Stimulated activated CD4-positive, alpha-beta T cell treated with anti-CD3 and anti-CD28 coated beads, Interleukin-12 subunit alpha, Interleukin-12 subunit beta, amount 100 ng/mL, for 48 hours (primary cell): Measurements from ENCODE around the gene TMEM131.

Experiments used
- DNase-seq, 3 donors: peaks; one replicate each; pipeline ENCODE4 v3.0.0-alpha.2; 2020; ENCODE audit warnings: low read depth in 2 of 3, low spot score in 1 of 3

The TMEM131 gene

DNA sequence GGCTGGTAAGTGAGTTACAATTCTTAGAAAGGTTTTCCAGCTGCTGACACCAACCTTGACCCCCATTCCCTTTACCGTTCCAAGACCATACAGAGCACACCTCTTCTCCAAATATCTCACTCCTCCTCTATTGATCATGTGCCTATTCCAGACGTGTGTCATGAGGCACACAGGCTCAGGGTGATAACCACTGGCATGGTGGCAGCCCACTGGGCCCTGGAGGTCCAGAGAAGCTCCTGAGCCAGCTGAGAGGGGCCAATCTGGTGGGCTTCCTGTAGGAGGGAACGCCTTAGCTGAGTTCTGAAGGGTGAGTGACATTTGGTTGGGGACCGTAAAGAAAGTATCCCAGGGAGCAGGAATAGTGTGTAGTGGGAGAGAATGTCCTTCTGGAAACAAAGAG is 254.1 kb downstream of the TMEM131 start:
- DNase-seq = no peak

DNA sequence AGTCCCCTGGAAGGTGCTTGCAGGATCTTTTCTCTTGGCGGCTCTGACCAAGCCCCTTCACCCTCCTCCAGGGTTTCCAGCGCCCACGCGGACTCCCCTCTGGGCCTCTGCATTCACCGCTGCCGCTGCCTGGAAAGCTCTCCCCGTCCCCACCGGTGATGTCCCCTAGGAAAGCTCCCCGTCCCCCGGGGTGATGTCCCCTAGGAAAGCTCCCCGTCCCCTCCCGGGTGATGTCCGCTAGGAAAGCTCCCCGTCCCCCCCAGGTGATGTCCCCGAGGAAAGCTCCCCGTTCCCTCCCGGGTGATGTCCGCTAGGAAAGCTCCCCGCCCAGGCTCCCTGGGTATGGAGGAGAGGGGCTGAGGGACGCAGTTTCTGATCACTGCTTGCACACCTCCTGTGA is 254.5 kb downstream of the TMEM131 start:
- no peak for DNase-seq

DNA sequence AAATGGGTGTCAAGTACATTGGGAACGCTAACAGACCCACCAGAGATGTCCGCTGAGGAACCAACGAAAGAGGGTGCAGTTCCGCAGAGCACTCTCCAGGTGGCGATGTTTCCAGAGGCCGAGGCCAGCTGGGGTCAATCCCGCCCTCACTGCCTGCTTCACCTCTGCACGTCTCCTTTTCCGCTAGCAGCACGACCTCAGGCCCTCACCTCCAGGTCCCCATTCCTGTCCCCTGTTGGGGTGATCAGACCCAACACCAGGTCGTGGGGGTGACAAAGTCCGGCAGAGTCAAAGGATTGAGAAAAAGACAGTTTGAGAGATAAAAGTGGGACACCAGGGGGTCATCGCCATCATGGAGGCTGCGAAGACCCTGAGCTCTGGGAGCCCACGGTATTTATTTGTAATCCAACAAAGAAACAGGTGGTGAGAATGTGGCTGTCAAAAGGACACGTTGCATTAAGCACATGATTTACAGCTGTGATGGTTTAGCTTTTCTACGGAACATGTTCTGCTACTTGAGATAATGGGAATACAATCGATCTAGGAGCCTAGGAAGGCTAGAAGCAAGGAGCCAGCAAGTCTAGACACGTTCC is 255.1 kb downstream of the TMEM131 start:
- DNase-seq = peak in 1 of 3 donors; percentile 52

GRCh38 chr2:97739893-97740245 is 255.9 kb downstream of the TMEM131 start:
- no peak for DNase-seq

GRCh38 chr2:97739020-97739892 is 256.5 kb downstream of the TMEM131 start:
- DNase-seq = no peak

GRCh38 chr2:97738179-97739019 is 257.3 kb downstream of the TMEM131 start:
- DNase-seq = no peak

DNA sequence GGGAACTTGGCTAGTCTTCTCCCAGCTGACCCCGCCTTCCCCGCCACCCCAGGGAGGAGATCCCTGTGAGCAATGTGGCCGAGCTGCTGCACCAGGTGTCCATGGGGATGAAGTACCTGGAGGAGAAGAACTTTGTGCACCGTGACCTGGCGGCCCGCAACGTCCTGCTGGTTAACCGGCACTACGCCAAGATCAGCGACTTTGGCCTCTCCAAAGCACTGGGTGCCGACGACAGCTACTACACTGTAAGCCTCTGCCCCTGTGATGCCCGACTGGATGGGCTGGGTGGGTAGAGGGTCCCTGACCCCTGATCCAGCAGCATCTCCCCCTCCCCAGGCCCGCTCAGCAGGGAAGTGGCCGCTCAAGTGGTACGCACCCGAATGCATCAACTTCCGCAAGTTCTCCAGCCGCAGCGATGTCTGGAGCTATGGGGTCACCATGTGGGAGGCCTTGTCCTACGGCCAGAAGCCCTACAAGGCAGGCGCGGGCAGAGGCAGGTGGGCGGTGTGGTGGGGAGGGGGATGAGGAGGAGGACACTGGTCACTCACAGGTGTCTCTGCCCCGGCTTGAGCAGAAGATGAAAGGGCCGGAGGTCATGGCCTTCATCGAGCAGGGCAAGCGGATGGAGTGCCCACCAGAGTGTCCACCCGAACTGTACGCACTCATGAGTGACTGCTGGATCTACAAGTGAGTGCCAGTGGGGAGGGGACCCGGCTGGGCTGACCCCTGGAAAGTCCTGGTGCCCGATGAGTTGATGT is 258.1 kb downstream of the TMEM131 start:
- no peak for DNase-seq

DNA sequence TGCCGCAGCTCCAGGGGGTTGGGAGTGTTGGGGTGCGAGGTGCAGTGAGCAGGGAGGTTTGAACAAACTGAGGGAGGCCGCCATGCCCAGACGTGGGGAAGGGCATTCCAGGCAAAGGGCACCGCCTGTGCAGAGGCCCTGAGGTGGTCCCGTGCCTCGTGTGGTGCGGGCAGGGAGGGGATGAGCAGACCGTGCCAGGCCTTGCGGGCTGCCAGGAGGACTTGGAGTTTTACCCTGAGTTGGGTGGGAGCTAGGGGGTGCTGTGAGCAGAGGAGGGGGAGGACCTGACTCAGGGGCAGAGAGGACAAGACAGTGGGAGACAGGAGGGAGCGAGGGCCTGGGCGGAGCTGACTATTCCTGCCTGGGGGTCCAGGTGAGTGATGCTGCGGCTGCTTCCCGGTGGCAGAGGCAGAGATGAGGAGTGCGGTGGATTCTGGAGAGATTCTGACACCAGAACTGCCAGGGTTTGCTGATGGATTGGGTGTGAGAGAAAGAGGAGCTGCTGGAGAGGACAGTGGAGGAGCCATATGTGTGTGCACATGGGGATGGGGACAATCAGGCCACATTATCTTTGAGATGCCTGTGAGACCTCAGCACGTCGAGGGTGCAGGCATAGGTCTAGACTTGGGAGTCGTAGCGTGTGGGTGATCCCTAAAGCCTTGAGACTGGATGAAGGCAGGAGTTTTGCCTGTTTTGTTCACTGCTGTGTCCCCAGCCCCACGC is 259.0 kb downstream of the TMEM131 start:
- no peak for DNase-seq

DNA sequence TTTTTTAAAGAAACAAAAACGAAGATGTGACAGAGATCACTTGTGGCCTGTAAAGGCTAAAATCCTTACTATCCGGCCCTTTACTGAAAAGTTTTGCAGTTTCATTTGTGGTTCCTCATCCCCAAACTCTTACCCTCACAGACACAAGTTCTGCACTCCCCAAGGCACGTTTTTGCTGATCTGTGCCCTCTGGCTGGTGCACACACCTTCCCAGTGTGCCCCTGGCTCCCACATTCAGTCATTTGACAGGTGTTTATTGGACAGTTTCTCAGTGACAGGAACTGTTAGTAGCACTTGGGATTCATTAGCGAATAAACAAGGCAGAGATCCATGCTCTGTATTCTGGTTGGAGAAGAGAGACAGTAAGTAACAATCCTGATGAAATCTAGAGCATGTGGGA is 259.6 kb downstream of the TMEM131 start:
- DNase-seq = no peak

DNA sequence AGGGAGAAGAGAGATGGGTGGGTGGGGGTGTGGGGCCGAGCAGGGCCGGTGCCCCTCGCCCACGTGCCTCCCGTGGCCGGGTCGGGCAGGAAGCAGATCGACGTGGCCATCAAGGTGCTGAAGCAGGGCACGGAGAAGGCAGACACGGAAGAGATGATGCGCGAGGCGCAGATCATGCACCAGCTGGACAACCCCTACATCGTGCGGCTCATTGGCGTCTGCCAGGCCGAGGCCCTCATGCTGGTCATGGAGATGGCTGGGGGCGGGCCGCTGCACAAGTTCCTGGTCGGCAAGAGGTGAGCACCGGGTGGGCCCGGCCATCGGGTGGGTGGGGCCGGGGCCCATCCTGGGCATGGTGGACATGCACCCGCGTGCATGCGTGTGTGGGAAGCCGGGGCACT is 260.6 kb downstream of the TMEM131 start:
- no peak for DNase-seq

GRCh38 chr2:97734061-97735051 is 261.4 kb downstream of the TMEM131 start:
- DNase-seq = no peak

- no peak for DNase-seq
These were observed 262.3 kb downstream of the TMEM131 start for GRCh38 chr2:97733341-97734035.

DNA sequence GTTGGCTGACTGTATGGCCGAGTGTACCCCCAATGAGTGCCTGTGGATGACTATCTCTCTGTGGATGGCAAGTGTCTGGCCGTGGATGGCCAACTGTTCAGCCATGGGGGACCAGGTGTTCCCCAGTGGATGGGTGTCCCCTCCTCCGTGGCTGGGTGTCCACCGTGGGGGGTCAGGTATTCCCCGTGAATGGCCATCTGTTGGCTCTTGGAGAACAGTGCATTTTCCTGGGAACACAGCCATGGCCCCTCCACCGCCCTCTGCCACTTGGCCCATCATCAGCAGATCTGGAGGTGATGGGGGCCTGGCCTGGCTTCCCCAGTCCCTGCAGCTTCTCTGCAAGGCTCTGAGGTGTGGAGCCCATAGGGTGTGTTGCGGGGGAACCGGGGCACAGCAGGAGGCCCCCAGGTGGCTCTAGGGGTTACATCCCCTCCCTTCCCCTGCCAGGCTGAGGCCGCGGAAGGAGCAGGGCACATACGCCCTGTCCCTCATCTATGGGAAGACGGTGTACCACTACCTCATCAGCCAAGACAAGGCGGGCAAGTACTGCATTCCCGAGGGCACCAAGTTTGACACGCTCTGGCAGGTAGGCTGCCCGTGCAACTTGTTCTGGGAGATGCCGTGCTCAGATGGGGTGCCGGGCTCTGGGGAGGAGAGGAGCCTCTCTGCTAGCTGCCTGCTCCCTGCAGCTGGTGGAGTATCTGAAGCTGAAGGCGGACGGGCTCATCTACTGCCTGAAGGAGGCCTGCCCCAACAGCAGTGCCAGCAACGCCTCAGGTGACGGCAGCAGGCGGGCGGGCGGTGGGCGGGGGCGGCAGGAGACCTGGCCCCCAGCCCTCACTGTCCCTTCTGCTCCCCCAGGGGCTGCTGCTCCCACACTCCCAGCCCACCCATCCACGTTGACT is 263.1 kb downstream of the TMEM131 start:
- no peak for DNase-seq

DNA sequence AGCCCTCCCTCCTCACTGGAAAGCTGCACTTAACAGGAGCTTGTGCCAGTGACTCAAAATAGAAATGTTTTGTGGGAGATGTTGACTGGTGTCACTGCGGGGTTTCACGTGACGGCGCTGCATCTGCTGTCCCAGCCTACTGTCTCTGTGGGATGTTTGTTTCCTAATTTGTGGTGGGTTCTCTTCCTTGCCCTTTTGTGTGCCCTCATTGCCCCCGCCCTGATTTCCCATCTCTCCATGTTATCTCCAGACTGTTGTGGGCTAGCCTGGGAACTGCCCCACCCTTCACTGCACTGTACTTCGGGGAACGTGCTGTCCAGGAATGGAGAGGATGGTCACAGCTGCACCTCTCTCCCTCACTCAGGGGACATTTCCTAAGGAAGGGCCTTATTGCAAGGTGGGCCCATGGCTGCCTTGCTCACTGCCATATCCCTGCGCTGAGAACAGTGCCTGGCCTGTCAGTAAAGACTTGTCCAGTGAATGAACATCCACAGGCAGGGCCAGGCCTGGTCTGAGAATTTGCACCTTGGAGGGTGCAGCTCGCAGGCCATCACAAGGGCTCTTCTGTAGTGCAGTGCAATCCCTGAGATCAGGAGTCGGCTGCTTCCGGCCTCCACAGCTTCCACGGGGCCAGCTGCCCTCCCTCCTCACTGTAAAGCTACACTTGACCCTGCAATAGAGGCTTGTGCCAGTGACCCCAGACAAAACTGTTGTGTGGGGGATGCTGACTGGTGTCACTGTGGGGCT is 264.3 kb downstream of the TMEM131 start:
- DNase-seq = no peak

GRCh38 chr2:97730245-97730644 is 265.5 kb downstream of the TMEM131 start:
- no peak for DNase-seq

GRCh38 chr2:97728091-97728731 is 267.5 kb downstream of the TMEM131 start:
- no peak for DNase-seq
